ENCODE data around the gene MMP10. TPM values are rescaled to one million over a fixed set of nuclear protein-coding genes. Genes with fewer than 3 reads are reported as not detected.

The MMP10 gene
- not detected for total RNA-seq

DNA sequence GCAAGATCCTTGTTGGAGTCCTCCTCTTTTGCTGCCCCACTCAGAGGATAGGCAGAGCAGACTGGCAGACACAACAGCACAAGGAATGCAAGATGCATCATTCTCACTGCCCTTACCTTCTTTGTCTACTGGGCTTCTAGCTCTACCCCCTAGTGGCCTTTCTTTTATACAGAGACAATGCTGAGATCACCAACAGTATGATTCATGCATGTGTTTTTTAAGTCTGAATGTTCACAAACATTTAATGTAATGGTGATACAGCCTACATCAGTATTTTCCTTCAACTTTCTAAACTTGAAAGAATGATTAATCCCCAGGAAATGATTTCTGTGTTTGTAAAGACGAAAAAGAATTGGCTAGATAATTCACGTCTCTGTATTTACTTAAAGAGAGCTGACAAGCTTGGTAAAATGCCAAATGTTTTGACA lies at the start of gene MMP10:
Gene MMP10 (minus strand): TSS at position 138 of the 428 bp plus-strand sequence. CDS start 37 bp downstream, at position 101.
- no peak for DNase-seq (ENCODE audit: low spot score)

DNA sequence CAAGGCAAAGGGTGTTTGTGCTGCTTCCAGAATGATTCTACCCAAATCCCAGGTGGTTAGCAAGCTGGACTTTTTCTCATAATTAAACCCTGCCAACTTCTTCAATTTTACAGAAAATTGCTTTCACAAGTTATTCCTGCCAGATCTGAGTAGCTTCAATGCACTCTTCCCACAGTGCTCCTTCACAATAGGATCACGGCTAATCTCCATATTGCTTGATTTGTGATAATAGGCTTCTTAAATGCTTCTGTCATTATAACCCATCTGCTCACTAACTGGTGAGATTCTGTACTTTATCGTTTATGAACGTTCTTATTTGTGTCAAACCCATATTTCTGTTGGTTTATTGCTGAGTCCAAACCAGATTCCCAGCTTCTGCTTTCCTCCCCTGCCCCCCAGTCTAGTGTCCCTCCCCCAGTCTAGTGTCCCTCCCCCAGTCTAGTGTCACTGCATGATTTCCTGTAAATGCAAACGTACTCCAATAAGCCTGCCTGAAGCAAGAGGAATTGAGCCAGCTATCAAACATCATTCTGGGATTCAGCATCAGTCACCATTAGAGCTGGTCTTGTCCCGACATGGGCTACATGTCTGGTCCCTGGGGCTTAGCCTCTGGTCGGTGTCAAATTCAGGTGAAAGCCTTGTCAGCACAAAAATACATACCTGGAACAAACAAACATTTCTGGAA lies 49.0 kb upstream of the MMP10 start:
- no peak for DNase-seq (ENCODE audit: low spot score)

DNA sequence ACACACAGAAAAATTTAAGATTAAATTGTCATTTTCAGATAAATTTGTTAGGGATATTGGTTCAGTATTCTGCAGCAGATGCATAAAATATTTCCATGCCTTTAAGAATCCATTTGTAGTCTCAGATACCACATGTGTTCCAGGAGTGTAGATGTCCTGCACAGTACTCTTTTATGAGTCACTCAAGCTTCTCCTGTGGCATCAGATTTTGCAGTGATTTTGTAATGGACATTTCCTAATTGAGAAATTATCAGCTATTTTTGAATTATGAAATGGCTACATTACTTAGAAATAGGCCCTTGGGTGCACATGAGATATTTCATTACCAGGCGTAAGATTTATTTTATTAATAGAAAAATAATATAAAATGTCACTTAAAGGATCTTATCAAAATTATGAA lies 44.1 kb upstream of the MMP10 start:
- no peak for DNase-seq (ENCODE audit: low spot score)

DNA sequence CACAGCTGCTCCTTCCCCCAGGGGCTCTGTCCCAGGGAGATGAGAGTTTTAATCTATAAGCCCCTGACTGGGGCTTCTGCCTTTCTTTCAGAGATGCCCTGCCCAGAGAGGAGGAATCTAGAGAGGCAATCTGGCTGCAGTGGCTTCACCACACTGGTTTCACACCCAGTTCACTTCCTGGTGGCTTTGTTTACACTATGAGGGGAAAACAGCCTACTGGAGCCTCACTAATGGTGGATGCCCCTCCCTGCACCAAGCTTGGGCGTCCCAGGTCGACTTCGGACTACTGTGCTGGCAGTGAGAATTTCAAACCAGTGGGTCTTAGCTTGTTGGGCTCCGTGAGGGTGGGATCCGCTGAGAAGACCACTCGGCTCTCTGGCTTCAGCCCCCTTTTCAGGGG lies 39.1 kb upstream of the MMP10 start:
- DNase-seq (ENCODE audit: low spot score), result no peak

DNA sequence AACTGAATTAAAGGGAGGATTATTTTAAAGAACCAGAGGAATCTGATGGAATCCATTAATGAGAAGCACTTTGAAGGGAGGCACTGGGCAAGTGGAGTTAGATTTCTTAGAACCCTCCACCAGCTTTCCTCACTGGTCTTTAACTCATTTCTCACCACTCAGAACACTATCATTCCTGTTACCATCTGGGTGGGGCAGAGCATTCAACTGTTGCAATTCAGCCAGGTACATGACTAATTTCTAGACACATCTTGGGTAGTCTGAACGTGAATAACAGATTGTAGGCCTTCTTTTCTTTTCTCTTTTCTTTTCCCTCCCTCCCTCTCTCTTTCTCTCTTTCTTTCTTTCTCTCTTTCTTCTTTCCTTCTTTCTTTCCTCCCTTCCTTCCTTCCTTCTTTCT lies 33.1 kb upstream of the MMP10 start:
- DNase-seq (ENCODE audit: low spot score), result no peak

DNA sequence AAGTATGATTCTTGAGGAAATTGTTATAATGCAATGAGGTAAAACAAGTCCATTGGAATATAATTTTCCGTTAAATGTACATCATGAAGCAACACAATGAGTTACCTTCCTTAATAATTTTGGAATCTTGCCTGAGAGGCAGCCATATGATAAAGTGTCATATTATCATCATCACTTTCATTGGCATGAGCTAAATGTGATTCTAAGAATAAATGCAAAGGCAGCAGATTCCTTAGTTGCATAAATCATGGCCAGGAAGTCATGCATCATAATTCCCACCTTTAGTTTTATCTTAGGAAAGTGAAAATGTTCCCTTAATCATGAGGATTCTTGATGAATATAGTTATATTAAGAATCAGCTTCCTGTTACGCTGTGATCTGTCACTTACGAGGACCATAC lies 31.8 kb upstream of the MMP10 start:
- no peak for DNase-seq (ENCODE audit: low spot score)

DNA sequence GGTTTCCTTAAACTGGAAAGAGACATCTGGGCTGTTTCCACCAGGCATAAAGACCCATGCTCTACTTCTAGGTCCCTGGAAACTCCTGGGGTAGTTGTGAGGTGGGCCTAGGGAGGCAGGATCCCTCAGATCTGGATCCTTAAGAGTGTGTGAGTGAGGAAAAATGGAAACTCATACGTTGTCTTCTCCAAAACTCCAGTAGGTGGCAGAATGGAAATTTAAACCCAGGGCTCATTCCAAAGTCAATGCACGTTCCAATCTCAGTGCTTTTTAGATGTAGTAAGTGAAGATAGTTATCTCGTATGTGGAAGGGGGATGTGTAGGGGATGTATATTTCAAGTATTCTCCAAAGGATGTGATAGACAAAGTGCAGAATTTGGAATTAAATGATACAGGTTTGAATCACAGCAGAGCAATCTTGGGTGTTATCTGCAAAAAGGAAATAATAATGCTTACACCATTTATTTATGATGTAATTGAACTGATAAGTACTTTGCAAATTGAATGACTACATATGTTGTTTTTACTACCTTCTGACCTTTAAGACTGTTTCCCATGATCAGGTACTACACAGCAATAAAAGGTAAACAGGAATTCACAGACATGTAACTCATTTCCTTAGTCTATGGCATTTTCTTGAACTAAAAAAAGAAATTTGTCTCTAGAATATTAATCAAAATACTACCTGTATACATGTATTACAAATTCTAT lies 30.7 kb upstream of the MMP10 start:
- DNase-seq (ENCODE audit: low spot score), result no peak

DNA sequence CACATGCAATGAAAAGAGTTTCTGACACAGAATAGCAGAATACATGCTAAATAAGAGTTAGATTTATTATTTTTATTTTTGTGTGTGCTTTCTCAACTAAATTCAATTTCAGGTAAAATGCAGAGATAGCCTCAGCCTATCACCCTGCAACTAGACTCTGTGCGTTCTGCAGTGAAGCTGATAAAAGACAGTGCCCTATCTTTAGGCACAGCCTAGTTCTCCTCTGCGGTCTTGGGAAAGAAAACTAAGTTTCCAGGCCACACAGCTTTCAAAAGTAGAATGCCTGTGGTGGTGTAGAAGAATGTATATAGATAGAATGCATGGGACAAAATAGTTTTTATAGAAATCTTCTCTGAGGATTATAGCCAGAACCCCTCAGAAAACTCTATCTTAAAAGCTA lies 29.5 kb upstream of the MMP10 start:
- no peak for DNase-seq (ENCODE audit: low spot score)

DNA sequence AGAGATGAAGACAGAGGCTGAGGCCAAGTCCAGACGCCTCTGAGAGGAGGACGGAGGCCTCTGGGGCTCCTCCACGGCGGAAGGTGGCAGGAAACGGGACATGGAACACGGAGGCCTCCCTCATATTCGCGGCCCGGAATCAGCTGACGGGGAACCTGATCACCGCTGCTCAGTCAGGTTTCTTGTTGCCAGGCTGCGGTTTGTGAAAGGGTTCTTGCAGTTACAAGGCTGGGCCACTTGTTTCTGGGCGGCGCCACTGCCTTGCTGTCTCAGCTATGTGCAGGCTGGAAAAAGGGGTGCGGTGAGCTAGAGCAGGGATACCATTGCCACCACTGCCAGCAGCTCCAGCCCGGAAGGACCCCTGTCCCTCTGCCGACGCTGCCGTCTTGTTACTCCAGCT lies 27.5 kb upstream of the MMP10 start:
- DNase-seq (ENCODE audit: low spot score), result peak; percentile 28

DNA sequence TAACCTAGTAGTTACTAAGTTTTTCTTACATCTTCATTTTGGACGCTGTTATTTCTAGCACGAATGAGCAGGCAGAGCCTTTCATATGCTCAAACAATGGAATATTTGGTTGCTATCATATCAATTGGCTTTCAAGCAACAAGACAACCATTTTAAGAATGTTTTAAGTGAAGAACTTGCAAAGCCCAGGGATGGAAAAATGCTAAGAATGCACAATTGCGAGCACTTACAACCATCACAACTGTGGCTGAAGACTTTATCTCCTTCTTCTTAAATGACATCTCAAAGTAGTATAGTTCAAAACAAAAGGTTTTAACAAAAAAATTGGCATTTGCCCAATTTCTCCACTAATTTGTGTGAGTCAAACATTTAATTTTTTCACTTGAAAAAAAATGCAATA lies 25.9 kb upstream of the MMP10 start:
- no peak for DNase-seq (ENCODE audit: low spot score)

DNA sequence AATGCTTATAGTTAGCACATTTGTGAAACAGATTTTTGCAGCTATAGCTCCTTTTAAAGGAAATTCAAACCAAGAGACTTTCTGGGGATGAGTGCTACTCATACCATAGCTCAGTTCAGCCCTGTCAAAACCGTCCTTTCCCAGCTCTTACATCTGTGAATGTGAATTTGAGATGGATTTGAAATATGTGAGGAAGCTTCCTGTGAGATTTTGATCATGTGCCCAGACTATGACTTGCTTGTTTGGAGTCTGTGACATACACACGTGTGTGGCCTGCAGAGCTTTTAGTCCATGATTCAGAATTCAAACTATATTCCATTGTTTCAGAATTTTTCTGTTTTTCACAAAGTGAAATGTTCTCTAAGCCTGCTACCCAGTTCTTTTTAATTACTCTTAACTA lies 21.9 kb upstream of the MMP10 start:
- DNase-seq (ENCODE audit: low spot score), result no peak

DNA sequence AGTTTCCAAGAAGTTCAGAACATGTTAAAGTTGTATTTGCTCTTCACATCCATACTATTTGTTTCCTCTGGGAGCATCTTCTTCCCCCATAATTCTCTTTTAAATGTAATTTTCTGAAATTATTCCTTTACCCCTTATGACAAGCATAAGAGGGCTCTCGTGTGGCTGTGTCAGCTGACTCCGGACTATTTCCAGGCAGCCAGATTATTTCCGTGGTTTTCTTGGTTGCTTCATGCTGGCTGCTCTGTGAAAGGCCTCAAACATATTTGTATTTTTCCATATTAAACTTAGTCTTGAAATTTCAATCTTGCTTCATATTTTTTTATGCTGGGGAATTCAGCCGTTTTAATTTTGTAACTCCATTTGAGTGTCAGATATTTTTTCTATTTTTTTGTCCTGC lies 20.3 kb upstream of the MMP10 start:
- no peak for DNase-seq (ENCODE audit: low spot score)

DNA sequence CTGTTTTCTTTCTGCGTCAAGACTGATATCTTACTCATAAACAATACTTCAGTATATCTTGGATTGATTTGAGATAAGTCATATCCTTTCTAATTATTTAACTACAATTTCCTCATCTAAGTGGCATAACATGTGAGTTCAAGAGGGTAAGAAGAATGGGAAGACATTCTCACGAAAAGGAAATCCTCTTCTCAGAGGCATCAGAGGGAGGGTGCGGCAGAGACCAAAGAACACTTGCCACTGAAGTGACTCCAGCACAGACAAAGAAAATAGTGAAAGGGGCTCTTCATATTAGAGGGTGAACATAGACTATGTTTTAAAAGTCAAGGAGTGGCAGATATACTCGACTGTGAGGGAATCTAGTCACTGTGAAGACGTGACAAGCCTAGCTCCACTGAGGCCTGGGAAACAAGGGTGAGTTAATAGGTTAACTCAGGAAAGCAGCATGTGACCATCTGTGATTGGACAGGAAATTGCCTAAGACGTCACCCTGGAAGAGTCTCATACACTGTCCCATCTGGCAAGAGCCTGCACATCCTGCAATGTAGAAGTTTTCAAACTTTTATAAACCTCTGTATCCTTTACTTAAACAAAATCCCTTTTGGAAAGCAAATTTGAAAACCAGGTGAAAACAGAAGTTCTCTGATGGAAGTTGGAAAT lies 19.4 kb upstream of the MMP10 start:
- DNase-seq (ENCODE audit: low spot score), result no peak

DNA sequence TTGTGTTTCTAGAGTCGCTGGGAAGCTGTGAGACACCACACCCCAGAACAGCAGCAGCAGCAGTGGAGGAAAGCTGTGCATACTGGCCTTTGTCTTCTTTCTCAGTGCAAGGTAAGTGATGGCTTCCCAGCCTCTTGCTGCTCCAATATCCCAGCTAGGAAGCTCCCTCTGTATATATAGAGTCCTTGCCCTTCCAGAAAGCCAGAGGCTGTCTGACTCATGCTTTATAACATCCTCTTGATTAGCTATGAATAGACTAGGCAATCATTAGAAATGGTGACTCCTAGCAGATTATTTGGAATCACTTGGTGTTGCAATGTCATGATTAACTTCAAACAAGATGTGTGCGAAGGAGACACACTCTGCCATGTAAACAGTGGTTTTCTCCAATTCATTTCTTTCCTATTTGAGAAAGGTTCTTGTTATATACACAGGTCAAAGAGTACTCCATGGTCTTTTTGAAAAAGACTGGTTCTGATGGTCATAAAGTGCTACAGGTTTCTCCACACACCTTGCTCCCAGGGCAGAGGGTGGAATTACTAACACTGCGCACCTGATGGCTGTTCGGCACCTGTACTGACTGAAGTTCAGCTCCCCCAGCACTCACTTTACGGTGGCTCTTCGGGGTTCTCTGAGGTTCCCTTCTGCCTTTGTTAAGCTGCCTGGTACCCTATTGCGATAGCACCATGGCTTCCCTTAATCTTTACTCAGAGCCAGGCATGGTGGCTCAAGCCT lies 17.8 kb upstream of the MMP10 start, which contains the start of gene MMP1:
Gene MMP1 (minus strand): TSS at position 149 of the 735 bp plus-strand sequence. CDS start 68 bp downstream, at position 81.
- DNase-seq (ENCODE audit: low spot score), result no peak

DNA sequence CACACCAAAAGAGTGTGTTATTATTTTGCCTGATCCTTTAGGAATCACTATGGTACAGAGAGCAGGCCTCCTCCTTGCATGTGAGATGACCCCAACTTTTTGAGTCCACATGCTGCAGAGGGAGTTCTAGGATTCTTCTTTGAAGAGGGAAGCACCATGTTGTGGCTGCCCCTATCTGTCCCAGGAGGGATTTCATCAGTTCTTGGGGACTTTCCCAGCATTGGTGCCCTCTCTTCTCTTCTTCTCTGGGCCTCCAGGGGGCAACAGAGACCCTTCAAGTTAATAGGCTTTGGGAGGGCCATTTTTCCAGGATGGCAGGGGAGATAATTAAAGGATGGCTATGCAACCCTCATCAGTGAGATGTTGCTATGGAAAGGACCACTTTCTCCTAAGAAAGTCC lies 14.0 kb upstream of the MMP10 start:
- no peak for DNase-seq (ENCODE audit: low spot score)

DNA sequence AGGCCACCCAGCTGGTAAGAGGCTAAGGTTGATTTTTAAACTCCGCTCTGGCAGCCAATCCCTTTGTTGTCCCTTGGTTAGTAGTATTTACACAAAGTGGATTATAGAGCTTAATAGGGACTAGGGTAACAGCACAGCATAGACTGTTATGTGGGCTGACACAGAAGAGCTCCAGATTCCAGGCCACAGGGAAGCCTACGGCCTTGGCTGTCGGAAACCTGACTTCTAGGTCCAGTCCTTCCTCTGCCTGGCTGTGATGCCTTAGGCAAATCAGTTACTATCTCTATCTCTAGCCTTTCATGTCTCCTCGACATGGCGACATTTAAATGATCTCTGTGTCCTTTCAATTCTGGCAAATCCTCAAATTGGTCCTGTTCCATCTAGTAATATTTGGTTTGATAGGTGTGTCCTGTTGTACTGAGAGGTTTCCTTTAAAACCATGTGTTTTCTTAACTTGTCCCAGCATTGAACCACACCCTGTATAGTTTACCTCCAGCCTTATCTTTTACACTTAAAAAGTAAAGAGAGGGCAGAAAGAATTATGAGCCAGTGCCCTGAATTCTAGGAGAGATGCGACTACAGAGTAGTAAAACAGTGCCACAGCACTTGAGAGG lies 13.4 kb upstream of the MMP10 start:
- no peak for DNase-seq (ENCODE audit: low spot score)

DNA sequence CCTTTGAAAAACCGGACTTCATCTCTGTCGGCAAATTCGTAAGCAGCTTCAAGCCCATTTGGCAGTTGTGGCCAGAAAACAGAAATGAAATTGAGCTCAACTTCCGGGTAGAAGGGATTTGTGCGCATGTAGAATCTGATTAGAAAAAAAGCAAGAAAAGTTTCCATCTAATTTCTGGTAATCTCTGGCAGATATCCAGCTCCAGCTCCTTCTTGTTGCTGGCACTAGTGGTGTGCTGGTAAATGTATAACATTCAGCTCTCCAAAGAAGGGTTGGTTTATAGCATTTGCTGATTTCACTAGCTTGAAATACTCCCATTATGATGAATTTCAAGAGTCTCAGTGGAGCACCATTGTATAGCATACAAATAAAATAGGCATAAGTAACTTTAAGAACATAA lies 12.2 kb upstream of the MMP10 start:
- no peak for DNase-seq (ENCODE audit: low spot score)

DNA sequence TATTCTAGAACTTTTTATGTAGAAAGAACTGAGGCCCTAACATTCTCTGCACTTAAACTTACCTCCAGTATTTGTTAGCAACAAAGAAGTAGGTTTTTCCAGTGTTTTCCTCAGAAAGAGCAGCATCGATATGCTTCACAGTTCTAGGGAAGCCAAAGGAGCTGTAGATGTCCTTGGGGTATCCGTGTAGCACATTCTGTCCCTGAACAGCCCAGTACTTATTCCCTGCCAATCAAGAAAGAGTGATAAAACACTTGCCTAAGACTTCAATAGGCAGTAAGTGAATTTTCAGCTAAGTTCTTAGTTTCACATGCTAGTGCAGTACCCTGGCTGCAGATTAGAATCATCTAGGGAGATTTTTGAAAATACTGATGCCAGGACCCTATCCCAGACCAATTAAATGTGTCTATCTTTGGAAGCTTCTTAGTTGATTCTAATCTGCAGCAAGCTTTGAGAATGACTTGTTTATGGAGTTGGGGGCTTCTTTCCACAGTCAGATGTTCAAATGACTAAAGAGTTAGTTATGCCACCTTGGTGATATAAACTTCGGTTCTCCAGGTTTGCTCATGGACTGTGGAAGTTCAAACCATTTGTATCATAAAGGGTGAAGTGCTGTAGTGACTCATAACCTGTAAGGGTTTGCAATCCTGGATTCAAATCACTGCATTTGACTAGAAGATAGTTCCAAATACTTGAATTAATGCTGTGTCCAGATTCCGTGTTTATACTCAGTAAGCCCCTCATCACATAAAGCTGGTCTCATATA lies 11.0 kb upstream of the MMP10 start:
- no peak for DNase-seq (ENCODE audit: low spot score)

DNA sequence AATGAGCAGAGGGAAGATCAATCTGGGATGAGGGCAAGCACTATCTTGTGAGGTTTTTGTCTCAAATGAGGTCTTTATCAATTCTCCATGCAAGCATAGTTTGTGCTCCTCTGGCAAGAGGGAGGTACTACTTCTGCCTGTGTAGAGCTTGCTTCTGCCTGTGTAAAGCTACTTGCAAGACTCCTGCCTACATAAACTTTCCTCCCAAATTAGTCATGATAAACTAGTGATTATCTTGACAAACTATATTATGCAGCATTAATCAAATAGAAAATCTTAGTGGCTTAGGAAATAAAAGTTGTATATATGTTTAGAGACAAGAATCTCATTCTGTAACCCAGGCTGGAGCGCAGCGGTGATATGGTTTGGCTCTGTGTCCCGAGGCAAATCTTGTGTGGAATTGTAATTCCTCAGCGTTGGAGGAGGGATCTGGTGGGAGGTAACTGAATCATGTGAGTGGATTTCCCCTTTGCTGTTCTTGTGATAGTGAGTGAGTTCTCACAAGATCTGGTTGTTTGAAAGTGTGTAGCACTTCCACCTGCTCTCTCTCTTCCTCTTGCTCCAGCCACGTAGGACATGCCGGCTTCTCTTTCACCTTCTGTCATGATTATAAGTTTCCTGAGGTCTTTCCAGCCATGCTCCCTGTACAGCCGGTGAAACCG lies 8.0 kb upstream of the MMP10 start:
- no peak for DNase-seq (ENCODE audit: low spot score)

DNA sequence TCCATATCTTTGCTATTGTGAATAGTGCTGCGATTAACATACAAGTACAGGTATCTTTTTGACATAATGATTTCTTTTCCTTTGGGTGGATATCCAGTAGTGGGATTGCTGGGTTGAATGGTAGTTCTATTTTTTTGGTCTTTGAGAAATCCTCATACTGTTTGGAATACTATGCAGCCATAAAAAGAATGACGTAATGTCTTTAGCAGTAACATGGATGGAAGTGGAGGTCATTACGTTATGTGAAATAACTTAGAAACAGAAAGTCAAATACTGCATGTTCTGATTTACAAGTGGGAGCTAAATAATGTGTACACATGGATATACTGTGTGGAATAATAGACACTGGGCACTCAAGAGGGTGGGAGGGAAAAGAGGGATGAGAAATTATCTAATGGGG lies 4.0 kb upstream of the MMP10 start:
- no peak for DNase-seq (ENCODE audit: low spot score)

DNA sequence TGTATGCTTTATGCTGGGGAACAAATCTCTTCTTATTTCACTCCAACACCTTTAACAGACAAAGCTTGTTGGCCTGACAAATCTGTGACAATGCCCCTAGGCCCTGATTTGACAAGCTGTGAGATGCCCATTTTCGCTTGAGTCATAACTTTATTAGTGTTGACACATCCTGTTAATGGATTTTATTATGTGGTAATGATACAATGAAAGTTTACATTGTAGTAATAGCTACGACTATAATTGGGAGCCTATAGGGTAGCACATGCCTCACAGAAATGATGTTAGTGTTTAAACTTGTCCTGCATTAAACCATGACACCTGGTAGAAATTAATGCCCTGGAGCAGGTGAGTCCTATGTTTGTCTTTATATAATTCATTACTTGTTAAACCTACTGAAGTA lies 3.3 kb upstream of the MMP10 start:
- DNase-seq (ENCODE audit: low spot score), result no peak

Measured in mucosa of gallbladder (tissue), 1 donor.